Esophagus muscularis mucosa (tissue), 4 donors: ENCODE measurements around the gene GTF2B. TPM values are rescaled to one million over a fixed set of nuclear protein-coding genes. Genes with fewer than 3 reads are reported as not detected.
"Not testable (repeated sequence)": the region's sequence is repeated elsewhere in the genome, so short reads cannot be mapped to it uniquely, and the experiment has no call there.

Source experiments
- DNase-seq: peaks from one replicate; pipeline ENCODE4 v3.0.0-alpha.2; 2017; ENCODE audit errors: extremely low spot score
- H3K27ac ChIP-seq, 4 donors: fragments of 200-600 bp; sonication (generic); replicated peaks in 1 of 4; 1 replicate in 3 of 4; 2 replicates in 1 of 4; pipeline ENCODE4 v1.5.1; 2016 to 2019; ENCODE audit warnings: mild to moderate bottlenecking in 1 of 4
- H3K27me3 ChIP-seq, 4 donors: fragments of 200-600 bp; sonication (generic); one replicate each; pipeline versions ENCODE4 v1.5.1 to v1.6.0; 2016 to 2019
- H3K36me3 ChIP-seq, 4 donors: fragments of 200-600 bp; sonication (generic); one replicate each; pipeline ENCODE4 v1.5.1; 2016 to 2019
- H3K4me1 ChIP-seq, 4 donors: fragments of 200-600 bp; sonication (generic); one replicate each; pipeline ENCODE4 v1.5.1; 2016 to 2019
- H3K4me3 ChIP-seq, 4 donors: fragments of 200-600 bp; sonication (generic); 1 replicate in 2 of 4; 2 replicates in 2 of 4; pipeline ENCODE4 v1.5.1; 2016 to 2019; ENCODE audit warnings: mild to moderate bottlenecking in 4 of 4, moderate library complexity in 1 of 4
- H3K9me3 ChIP-seq, 4 donors: fragments of 200-600 bp; sonication (generic); 1 replicate in 3 of 4; 2 replicates in 1 of 4; pipeline ENCODE4 v1.5.1; 2016 to 2019
- EP300 ChIP-seq: sonication (generic); formaldehyde crosslinking; IDR thresholded peaks from one replicate; pipeline ENCODE4 v1.6.1; 2017; ENCODE audit warnings: antibody characterized with exemption
- POLR2A ChIP-seq: fragments of 450-650 bp; IDR thresholded peaks from one replicate; pipeline ENCODE4 v1.6.1; 2017; ENCODE audit warnings: antibody characterized with exemption, moderate library complexity, mild to moderate bottlenecking, low read depth
- POLR2AphosphoS5 ChIP-seq, 2 donors: sonication (generic); formaldehyde crosslinking; IDR thresholded peaks; one replicate each; pipeline ENCODE4 v1.6.1; 2017; ENCODE audit warnings: antibody characterized with exemption in 2 of 2
- WGBS: methylation state at CpG from one replicate; pipeline ENCODE4 v1.1.5; 2018; 5-methylcytosine and 5-hydroxymethylcytosine counted together
- intact Hi-C: fragments of 100-400 bp; cut with DNase I; formaldehyde crosslinking; loops from one replicate; pipeline ENCODE4 v1.15.1; 2023
- total RNA-seq, 4 donors: library from RNA; depleted of rRNA; stranded (reverse); fragments of >200 nt; gene quantifications; one replicate each; pipeline versions ENCODE4 v1.1.0 to v1.2.1, GENCODE V29; 2016
- TF ChIP-seq, protein P1 (sequence below), 3 experiments: fragments of 200-600 bp in 2 of 3; fragments of 450-650 bp in 1 of 3; sonication (generic) in 2 of 3; IDR thresholded peaks; one replicate each; pipeline ENCODE4 v1.5.1; 2017 to 2019; ENCODE audit warnings: antibody characterized with exemption in 3 of 3, mild to moderate bottlenecking in 2 of 3, moderate library complexity in 1 of 3

GTF2B gene
- total RNA-seq, 4 donors from 2014 or later = 22.4 to 39.6 (median 24.2) TPM

DNA sequence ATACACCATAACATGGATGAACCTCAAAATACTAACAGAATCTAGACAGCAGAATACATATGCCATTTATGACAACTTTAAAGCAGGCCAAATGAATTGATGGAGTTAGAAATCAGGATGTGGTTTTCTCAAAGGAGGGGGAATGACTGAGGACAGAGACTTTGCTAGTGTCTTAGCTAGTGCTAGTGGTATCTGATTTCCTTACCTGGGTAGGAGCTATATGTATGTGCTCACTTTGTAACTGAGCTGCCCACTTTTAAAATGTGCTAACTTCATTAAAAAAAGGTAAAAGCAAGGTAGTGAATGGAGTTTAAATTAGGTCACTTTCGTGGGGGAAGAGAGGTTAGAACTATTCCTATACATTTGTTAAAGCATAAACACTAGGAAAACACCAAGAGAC is 2.6 kb downstream of the GTF2B start:
- no peak overlapping the region for H3K27ac ChIP-seq
- intact Hi-C loops = loop anchor here (10.0 kb wide), 1 partner anchor 204 kb away; the partner anchor contains the start of gene PKN2
- WGBS = 80% methylated on average over 1 of the region's 1 CpG

DNA sequence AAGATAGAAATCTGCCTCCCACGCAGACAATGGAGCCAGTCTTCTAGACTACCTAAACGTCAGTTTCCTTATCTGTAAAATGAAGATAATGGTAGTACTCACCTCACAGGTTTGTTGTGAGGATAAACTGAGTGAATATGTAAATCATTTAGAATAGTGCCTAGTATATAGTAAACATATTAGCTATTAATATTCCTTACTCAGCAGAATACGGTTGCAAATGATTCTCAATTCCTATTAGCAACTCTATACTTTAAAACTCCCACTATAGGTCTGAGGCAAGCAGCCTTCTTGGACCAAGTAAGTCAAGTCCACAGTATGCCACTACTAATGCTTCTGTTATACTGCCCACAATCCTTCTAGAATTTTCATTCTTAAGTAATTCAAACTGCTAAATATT is 5.4 kb downstream of the GTF2B start:
- DNase-seq = no peak
- 87% methylated on average over 3 of the region's 3 CpGs for WGBS
- peaks cover 21 to 48% (median 34%) of the 10 kb centered on the region in 4 donors for H3K4me1 ChIP-seq
- H3K4me3 ChIP-seq = no peak overlapping the region
- intact Hi-C loops = loop anchor here (10.0 kb wide), 1 partner anchor 201 kb away; the partner anchor contains the start of gene PKN2
- H3K36me3 ChIP-seq = peaks cover 31 to 58% (median 38%) of the 10 kb centered on the region in 4 donors
- H3K9me3 ChIP-seq = no peaks in the 10 kb centered on the region
- H3K27me3 ChIP-seq = no peaks in the 10 kb centered on the region
- H3K27ac ChIP-seq = no peak overlapping the region
- TF ChIP-seq EP300 (no peak), POLR2AphosphoS5 (IDR thresholded peaks at IDR 0.05) (no peak), POLR2A (no peak)
- TF ChIP-seq, protein P1, sequence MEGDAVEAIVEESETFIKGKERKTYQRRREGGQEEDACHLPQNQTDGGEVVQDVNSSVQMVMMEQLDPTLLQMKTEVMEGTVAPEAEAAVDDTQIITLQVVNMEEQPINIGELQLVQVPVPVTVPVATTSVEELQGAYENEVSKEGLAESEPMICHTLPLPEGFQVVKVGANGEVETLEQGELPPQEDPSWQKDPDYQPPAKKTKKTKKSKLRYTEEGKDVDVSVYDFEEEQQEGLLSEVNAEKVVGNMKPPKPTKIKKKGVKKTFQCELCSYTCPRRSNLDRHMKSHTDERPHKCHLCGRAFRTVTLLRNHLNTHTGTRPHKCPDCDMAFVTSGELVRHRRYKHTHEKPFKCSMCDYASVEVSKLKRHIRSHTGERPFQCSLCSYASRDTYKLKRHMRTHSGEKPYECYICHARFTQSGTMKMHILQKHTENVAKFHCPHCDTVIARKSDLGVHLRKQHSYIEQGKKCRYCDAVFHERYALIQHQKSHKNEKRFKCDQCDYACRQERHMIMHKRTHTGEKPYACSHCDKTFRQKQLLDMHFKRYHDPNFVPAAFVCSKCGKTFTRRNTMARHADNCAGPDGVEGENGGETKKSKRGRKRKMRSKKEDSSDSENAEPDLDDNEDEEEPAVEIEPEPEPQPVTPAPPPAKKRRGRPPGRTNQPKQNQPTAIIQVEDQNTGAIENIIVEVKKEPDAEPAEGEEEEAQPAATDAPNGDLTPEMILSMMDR (IDR thresholded peaks at IDR 0.05) = no peak

More for the DNA sequence above, 2.6 kb downstream of the GTF2B start:
- H3K4me1 ChIP-seq = peaks cover 28 to 38% (median 35%) of the 10 kb centered on the region in 4 donors
- H3K4me3 ChIP-seq = no peak overlapping the region
- no peaks in the 10 kb centered on the region for H3K27me3 ChIP-seq
- TF ChIP-seq EP300 = no peak
- no peak for TF ChIP-seq POLR2A
- no peak for TF ChIP-seq POLR2AphosphoS5 (IDR thresholded peaks at IDR 0.05)
- TF ChIP-seq, protein P1 (IDR thresholded peaks at IDR 0.05) = no peak
- no peak for DNase-seq
- no peaks in the 10 kb centered on the region for H3K9me3 ChIP-seq
- peaks cover 27 to 37% (median 34%) of the 10 kb centered on the region in 4 donors for H3K36me3 ChIP-seq

DNA sequence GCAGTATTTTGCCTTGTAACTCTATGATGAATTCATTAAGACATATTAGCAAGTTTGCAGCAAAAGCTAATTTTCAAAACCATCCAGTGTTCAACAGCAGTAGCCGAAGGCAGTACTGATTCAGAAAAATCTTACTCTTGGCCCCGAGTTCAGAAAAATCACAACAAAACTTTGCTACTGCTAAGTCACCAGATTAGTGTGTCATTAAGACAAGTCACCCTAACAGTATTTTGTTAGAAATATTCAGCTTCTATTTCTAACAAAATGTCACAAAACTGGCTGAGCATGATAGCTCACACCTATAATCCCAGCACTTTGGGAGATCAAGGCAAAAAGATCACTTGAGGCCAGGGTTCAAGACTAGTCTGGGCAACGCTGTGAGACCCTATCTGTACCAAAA is 8.2 kb downstream of the GTF2B start:
- 90% methylated on average over 3 of the region's 3 CpGs for WGBS
- intact Hi-C loops = loop anchor here (10.0 kb wide), 1 partner anchor 198 kb away; the partner anchor contains the start of gene PKN2
- no peak for DNase-seq
- Histone ChIP-seq H3K4me1 (peaks cover 0 to 30% (median 18%) of the 10 kb centered on the region in 4 donors), H3K9me3 (no peaks in the 10 kb centered on the region), H3K27ac (no peak overlapping the region), H3K4me3 (no peak overlapping the region), H3K27me3 (no peaks in the 10 kb centered on the region), H3K36me3 (peaks cover 31 to 76% (median 38%) of the 10 kb centered on the region in 4 donors)
- TF ChIP-seq POLR2A = no peak
- TF ChIP-seq EP300 = no peak
- TF ChIP-seq, protein P1 (IDR thresholded peaks at IDR 0.05) = no peak
- no peak for TF ChIP-seq POLR2AphosphoS5 (IDR thresholded peaks at IDR 0.05)

DNA sequence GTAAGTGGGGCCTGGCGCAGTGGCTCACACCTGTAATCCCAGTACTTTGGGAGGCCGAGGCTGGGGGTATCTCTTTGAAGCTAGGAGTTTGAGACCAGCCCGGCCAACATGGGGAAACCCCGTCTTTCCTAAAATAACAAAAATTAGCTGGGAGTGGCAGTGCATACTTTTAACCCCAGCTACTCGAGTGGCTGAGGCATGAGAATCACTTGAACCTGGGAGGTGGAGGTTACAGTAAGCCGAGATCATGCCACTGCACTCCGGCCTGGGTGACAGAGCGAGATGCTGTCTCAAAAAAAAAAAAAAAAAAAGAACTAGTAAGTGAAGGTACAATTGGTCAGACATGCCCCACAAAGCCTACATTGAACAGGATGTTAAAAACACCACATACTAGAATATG is 10.7 kb downstream of the GTF2B start:
- DNase-seq, H3K9me3 ChIP-seq, H3K27me3 ChIP-seq, H3K27ac ChIP-seq, H3K4me3 ChIP-seq: not testable (repeated sequence)
- intact Hi-C loops = loop anchor here (10.0 kb wide), 1 partner anchor 196 kb away; the partner anchor contains the start of gene PKN2
- Histone ChIP-seq H3K4me1 (peaks cover 17 to 53% (median 40%) of the 10 kb centered on the region in 4 donors), H3K36me3 (peaks cover 18 to 65% (median 20%) of the 10 kb centered on the region in 4 donors)
- WGBS = 79% methylated on average over 8 of the region's 8 CpGs

DNA sequence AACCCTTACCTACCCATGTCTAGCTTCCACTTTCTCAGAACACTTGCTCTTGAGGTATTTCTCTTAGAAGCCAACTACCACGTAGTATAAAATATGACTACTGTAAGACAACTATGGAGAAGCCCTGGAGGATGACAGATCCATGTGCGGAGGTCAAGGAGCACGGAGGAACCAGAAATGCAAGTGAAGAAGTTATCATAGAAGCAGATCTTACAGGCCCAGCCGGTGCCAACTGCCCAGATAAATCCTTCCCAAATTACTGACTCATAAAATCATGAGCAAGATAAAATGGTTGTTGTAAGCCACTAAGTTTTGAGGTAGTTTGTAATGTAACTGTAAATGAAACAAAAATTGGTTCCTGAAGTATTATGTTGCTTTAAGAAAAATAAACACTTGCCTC is 12.6 kb downstream of the GTF2B start:
- DNase-seq = no peak
- intact Hi-C loops = loop anchor here (5.0 to 10.0 kb wide), 2 partner anchors 74 to 221 kb away; no protein-coding TSS in a partner anchor
- peaks cover 21 to 62% (median 49%) of the 10 kb centered on the region in 4 donors for H3K4me1 ChIP-seq
- H3K4me3 ChIP-seq = no peak overlapping the region
- no peaks in the 10 kb centered on the region for H3K27me3 ChIP-seq
- no peaks in the 10 kb centered on the region for H3K9me3 ChIP-seq
- no peak for TF ChIP-seq POLR2A
- no peak for TF ChIP-seq EP300
- TF ChIP-seq, protein P1 (IDR thresholded peaks at IDR 0.05) = no peak
- TF ChIP-seq POLR2AphosphoS5 (IDR thresholded peaks at IDR 0.05) = no peak
- H3K36me3 ChIP-seq = peaks cover under 1 to 46% (median 4%) of the 10 kb centered on the region in 4 donors
- 72% methylated on average over 4 of the region's 4 CpGs for WGBS
- H3K27ac ChIP-seq = no peak overlapping the region
